OCI-LY1 (cell line): ENCODE data around the gene KRT73.

Experiments used
- H2AFZ ChIP-seq: fragments of 200-600 bp; sonication (generic), shearing (Covaris generic); 2 replicates; pipeline ENCODE4 v1.6.0; 2014; ENCODE audit warnings: antibody characterized with exemption, mild to moderate bottlenecking, low read length
- H3F3A ChIP-seq: fragments of 200-600 bp; sonication (generic), shearing (Covaris generic); 2 replicates; pipeline ENCODE4 v1.6.0; 2014; ENCODE audit warnings: mild to moderate bottlenecking, antibody characterized with exemption, low read length, moderate library complexity; ENCODE audit not compliant: insufficient read depth
- H3K27ac ChIP-seq: fragments of 200-600 bp; sonication (generic); 2 replicates; pipeline ENCODE4 v1.5.1; 2014; ENCODE audit warnings: low read length, mixed run types, mild to moderate bottlenecking, low read depth; ENCODE audit not compliant: poor library complexity, severe bottlenecking
- H3K27me3 ChIP-seq: fragments of 200-600 bp; sonication (generic); 2 replicates; pipeline ENCODE4 v1.6.0; 2014; ENCODE audit warnings: antibody characterized with exemption, mild to moderate bottlenecking, low read length, moderate library complexity; ENCODE audit not compliant: insufficient read depth
- H3K36me3 ChIP-seq: fragments of 200-600 bp; sonication (generic); 2 replicates; pipeline ENCODE4 v1.6.1; 2014; ENCODE audit warnings: mild to moderate bottlenecking, antibody characterized with exemption, low read length, moderate library complexity, mixed read lengths; ENCODE audit not compliant: insufficient read depth
- H3K4me1 ChIP-seq: fragments of 200-600 bp; sonication (generic); 2 replicates; pipeline ENCODE4 v1.5.1; 2014; ENCODE audit warnings: mild to moderate bottlenecking, low read length, moderate library complexity; ENCODE audit not compliant: insufficient read depth, severe bottlenecking
- H3K4me2 ChIP-seq: fragments of 200-600 bp; sonication (generic), shearing (Covaris generic); 2 replicates; pipeline ENCODE4 v1.6.1; 2014; ENCODE audit warnings: low read length
- H3K4me3 ChIP-seq: fragments of 200-600 bp; sonication (generic); 2 replicates; pipeline ENCODE4 v1.5.1; 2014; ENCODE audit warnings: low read length, low read depth, mild to moderate bottlenecking, mixed read lengths; ENCODE audit not compliant: poor library complexity, severe bottlenecking
- H3K79me2 ChIP-seq: fragments of 200-600 bp; shearing (Covaris generic); 2 replicates; pipeline ENCODE4 v1.6.1; 2016; ENCODE audit warnings: mixed run types, low read length, mixed read lengths; ENCODE audit not compliant: insufficient read depth
- H3K9ac ChIP-seq: fragments of 200-600 bp; sonication (generic), shearing (Covaris generic); 2 replicates; pipeline ENCODE4 v1.6.1; 2014; ENCODE audit warnings: mild to moderate bottlenecking, low read length, mixed read lengths
- H3K9me2 ChIP-seq: fragments of 200-600 bp; sonication (generic), shearing (Covaris generic); 2 replicates; pipeline ENCODE4 v1.6.1; 2014; ENCODE audit warnings: low read depth, mild to moderate bottlenecking, low read length, mixed read lengths
- H3K9me3 ChIP-seq: fragments of 200-600 bp; shearing (Covaris generic); 2 replicates; pipeline ENCODE4 v1.6.1; 2014; ENCODE audit warnings: low read length, mixed read lengths
- H4K20me1 ChIP-seq: fragments of 200-600 bp; sonication (generic), shearing (Covaris generic); 2 replicates; pipeline ENCODE4 v1.6.0; 2016; ENCODE audit warnings: mild to moderate bottlenecking, low read length; ENCODE audit not compliant: insufficient read depth
- EZH2 ChIP-seq: fragments of 200-600 bp; sonication (generic), shearing (Covaris generic); IDR thresholded peaks from 2 replicates; pipeline ENCODE4 v1.8.0; 2017; ENCODE audit warnings: borderline replicate concordance, mixed run types, mild to moderate bottlenecking, antibody characterized with exemption, low read length, moderate library complexity, mixed read lengths
- TF ChIP-seq, protein P1 (sequence below): fragments of 200-600 bp; sonication (generic), shearing (Covaris generic); IDR thresholded peaks from 2 replicates; pipeline ENCODE4 v1.5.1; 2017; ENCODE audit warnings: mild to moderate bottlenecking, antibody characterized with exemption, low read length, moderate library complexity, mixed read lengths

The KRT73 gene

DNA sequence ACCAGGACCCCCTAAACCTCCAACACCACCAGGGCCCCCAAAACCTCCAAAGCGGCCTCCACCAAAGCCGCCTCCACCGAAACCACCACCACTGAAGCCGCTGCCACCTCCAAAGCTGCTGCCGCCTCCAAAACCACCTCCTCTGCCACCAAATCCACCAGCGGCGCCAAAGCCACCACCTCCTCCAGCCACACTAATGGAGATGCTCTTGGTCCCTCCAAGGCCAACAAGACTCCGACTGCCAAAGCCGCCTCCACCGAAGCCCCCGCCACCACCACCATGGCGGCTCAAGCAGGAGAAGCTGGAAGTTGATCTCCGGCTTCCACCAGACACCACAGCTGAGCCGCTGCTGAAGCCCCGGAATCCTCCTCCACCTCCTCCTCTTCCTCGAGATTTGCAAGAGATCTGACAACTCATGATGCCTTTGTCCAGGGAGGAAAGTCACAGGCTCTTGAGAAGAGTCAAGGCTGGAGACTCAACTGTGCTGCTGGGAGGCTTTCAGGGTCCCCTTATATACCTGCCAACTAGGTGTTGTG is 33.4 kb upstream of the KRT73 start, which contains the start of gene KRT2:
Gene KRT2 (minus strand): TSS at position 486 of the 536 bp plus-strand sequence. CDS start 69 bp downstream, at position 417.
- Histone ChIP-seq H3K27me3 (no peaks in the 10 kb centered on the region; the same call in 1 of the 2 replicates), H3K36me3 (no peaks in the 10 kb centered on the region), H3K9ac (no peak within 1 kb of the TSS), H2AFZ (no peak within 1 kb of the TSS), H3K9me2 (no peaks in the 10 kb centered on the region), H3K4me3 (no peak within 1 kb of the TSS), H3F3A (no peaks in the 10 kb centered on the region), H3K27ac (no peak within 1 kb of the TSS), H3K79me2 (no peaks in the 10 kb centered on the region), H4K20me1 (no peaks in the 10 kb centered on the region), H3K4me2 (no peak within 1 kb of the TSS), H3K4me1 (no peaks in the 10 kb centered on the region), H3K9me3 (no peaks in the 10 kb centered on the region)
- no peak for TF ChIP-seq EZH2
- TF ChIP-seq, protein P1, sequence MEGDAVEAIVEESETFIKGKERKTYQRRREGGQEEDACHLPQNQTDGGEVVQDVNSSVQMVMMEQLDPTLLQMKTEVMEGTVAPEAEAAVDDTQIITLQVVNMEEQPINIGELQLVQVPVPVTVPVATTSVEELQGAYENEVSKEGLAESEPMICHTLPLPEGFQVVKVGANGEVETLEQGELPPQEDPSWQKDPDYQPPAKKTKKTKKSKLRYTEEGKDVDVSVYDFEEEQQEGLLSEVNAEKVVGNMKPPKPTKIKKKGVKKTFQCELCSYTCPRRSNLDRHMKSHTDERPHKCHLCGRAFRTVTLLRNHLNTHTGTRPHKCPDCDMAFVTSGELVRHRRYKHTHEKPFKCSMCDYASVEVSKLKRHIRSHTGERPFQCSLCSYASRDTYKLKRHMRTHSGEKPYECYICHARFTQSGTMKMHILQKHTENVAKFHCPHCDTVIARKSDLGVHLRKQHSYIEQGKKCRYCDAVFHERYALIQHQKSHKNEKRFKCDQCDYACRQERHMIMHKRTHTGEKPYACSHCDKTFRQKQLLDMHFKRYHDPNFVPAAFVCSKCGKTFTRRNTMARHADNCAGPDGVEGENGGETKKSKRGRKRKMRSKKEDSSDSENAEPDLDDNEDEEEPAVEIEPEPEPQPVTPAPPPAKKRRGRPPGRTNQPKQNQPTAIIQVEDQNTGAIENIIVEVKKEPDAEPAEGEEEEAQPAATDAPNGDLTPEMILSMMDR = no peak

DNA sequence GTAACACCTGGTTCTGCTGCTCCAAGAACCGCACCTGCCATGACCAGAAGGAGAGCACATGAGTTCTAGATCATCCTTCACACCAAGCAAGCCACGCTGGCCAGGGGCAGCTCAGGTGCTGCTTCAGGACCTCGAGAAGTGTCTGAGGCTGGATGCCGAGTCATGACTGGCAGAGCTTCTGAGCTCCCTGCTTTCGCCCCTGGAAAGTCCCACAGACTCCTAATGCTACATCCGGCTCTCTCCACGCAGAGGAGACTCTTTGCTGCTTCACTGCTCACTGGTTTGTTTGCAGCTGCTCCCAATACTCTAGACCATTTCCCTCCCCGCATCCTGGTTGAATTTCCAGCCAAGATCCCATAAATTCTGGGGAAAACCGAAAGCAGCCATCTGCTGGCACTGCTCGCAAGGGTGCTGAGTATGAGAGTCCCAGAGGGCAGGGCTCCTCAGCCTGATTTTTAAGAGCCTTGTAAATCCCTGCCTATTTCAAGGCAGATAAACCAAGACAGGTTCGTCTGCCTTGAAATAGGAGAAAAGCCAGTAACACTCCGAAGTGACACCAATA is 32.2 kb upstream of the KRT73 start:
- Histone ChIP-seq H2AFZ (no peak overlapping the region), H3K27ac (no peak overlapping the region), H3K9me3 (no peaks in the 10 kb centered on the region), H4K20me1 (no peaks in the 10 kb centered on the region), H3K79me2 (no peaks in the 10 kb centered on the region), H3K4me1 (no peaks in the 10 kb centered on the region), H3K36me3 (no peaks in the 10 kb centered on the region), H3K9me2 (no peaks in the 10 kb centered on the region), H3K27me3 (no peaks in the 10 kb centered on the region; the same call in 1 of the 2 replicates), H3F3A (no peaks in the 10 kb centered on the region), H3K4me3 (no peak overlapping the region), H3K4me2 (no peak overlapping the region), H3K9ac (no peak overlapping the region)
- TF ChIP-seq, protein P1 = no peak
- TF ChIP-seq EZH2 = no peak

DNA sequence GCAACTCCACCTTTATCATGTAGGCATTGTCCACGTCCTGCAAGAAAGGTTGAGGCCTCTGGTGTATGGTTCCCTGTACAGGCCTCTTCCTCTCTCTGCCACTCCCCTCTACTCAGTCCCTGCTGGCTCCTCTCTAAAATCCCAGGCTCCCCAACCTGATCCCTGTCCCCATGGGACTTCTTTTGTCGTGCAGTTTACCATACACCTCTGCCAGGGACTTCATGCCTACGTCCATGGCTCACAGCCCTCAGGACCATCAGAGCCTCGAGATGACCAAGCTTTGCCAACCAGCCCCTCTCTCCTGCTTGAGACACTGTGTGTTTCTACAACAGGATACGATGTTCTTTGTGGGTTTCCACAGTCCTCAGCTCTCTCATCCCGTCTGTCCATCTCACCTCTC is 30.7 kb upstream of the KRT73 start:
- no peak overlapping the region for H3K9ac ChIP-seq
- no peaks in the 10 kb centered on the region for H4K20me1 ChIP-seq
- H3K4me2 ChIP-seq = no peak overlapping the region
- H3K36me3 ChIP-seq = no peaks in the 10 kb centered on the region
- H3K79me2 ChIP-seq = no peaks in the 10 kb centered on the region
- no peaks in the 10 kb centered on the region for H3K4me1 ChIP-seq
- no peaks in the 10 kb centered on the region for H3K9me2 ChIP-seq
- H3K27me3 ChIP-seq = no peaks in the 10 kb centered on the region; the same call in 1 of the 2 replicates
- no peaks in the 10 kb centered on the region for H3F3A ChIP-seq
- H3K27ac ChIP-seq = no peak overlapping the region
- H3K4me3 ChIP-seq = no peak overlapping the region
- no peaks in the 10 kb centered on the region for H3K9me3 ChIP-seq
- TF ChIP-seq EZH2 = no peak
- TF ChIP-seq, protein P1 = no peak
- no peak overlapping the region for H2AFZ ChIP-seq
